Esophagus squamous epithelium (tissue), 4 donors: ENCODE results near the gene IKZF4.

Experiments
- POLR2A ChIP-seq, 4 donors: fragments of 450-650 bp; IDR thresholded peaks; one replicate each; pipeline ENCODE4 v1.6.1; 2017; ENCODE audit warnings: antibody characterized with exemption in 4 of 4, mild to moderate bottlenecking in 4 of 4, moderate library complexity in 3 of 4
- TF ChIP-seq, protein P1 (sequence below), 6 experiments: fragments of 450-650 bp in 4 of 6; fragments of 200-600 bp in 2 of 6; sonication (generic) in 2 of 6; IDR thresholded peaks; one replicate each; pipeline ENCODE4 v1.5.1; 2016 to 2019; ENCODE audit warnings: antibody characterized with exemption in 6 of 6, mild to moderate bottlenecking in 4 of 6, moderate library complexity in 4 of 6

DNA sequence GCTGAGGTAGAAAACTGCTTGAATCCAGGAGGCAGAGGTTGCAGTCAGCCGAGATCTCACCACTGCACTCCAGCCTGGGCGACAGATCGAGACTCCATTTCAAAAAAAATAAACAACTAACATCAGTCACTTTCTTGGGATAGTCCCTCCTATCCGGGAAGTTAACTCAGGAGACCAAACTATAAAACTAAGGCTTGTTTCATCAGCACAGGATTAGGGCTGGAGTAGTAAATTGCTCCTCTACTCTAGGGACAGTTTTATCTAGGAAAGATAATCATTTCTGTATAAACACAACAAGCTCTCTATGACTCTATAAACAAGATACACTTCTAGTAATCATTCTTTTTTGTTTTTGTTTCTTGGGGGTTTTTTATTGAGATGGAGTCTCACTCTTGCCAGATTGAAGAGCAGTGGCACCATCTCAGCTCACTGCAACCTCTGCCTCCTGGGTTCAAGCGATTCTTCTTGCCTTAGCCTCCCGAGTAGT is 32.6 kb downstream of the IKZF4 start:
- TF ChIP-seq, protein P1, sequence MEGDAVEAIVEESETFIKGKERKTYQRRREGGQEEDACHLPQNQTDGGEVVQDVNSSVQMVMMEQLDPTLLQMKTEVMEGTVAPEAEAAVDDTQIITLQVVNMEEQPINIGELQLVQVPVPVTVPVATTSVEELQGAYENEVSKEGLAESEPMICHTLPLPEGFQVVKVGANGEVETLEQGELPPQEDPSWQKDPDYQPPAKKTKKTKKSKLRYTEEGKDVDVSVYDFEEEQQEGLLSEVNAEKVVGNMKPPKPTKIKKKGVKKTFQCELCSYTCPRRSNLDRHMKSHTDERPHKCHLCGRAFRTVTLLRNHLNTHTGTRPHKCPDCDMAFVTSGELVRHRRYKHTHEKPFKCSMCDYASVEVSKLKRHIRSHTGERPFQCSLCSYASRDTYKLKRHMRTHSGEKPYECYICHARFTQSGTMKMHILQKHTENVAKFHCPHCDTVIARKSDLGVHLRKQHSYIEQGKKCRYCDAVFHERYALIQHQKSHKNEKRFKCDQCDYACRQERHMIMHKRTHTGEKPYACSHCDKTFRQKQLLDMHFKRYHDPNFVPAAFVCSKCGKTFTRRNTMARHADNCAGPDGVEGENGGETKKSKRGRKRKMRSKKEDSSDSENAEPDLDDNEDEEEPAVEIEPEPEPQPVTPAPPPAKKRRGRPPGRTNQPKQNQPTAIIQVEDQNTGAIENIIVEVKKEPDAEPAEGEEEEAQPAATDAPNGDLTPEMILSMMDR (IDR thresholded peaks at IDR 0.05) = no peak
- no peak for TF ChIP-seq POLR2A (IDR thresholded peaks at IDR 0.05)
